Spinal cord (tissue), 10 donors: ENCODE measurements around the gene PRELID1. TPM values are rescaled to one million over a fixed set of nuclear protein-coding genes. Genes with fewer than 3 reads are reported as not detected.

Source experiments
- DNase-seq, 6 donors: peaks; one replicate each; pipeline versions ENCODE4 v3.0.0 to v3.0.0-alpha.2; 2013 to 2015; ENCODE audit warnings: low spot score in 6 of 6, low read depth in 4 of 6
- H3K27ac ChIP-seq: one replicate; pipeline ENCODE4 v1.5.1; 2013; ENCODE audit warnings: low read depth, low read length, control low read depth
- H3K27me3 ChIP-seq: one replicate; pipeline ENCODE4 v1.6.1; 2013; ENCODE audit warnings: low read length; ENCODE audit not compliant: control insufficient read depth, insufficient read depth
- H3K36me3 ChIP-seq: one replicate; pipeline ENCODE4 v1.6.1; 2013; ENCODE audit warnings: low read length; ENCODE audit not compliant: control insufficient read depth, insufficient read depth
- H3K4me1 ChIP-seq: one replicate; pipeline ENCODE4 v1.6.1; 2013; ENCODE audit warnings: low read length; ENCODE audit not compliant: control insufficient read depth, insufficient read depth
- H3K4me3 ChIP-seq: one replicate; pipeline ENCODE4 v1.5.1; 2013; ENCODE audit warnings: low read depth, low read length, control low read depth
- H3K9me3 ChIP-seq: one replicate; pipeline ENCODE4 v1.6.1; 2013; ENCODE audit warnings: low read length; ENCODE audit not compliant: control insufficient read depth, insufficient read depth
- WGBS: methylation state at CpG from one replicate; pipeline ENCODE4 v1.1.5; 2013; ENCODE audit warnings: missing lambda C conversion rate; ENCODE audit not compliant: insufficient coverage; 5-methylcytosine and 5-hydroxymethylcytosine counted together
- polyA plus RNA-seq, 2 donors: library from polyadenylated mRNA; unstranded; fragments of 120-200 nt; gene quantifications; one replicate each; pipeline ENCODE4 v1.2.1, GENCODE V29; 2013; ENCODE audit not compliant: insufficient read length in 2 of 2
- total RNA-seq, 2 donors: library from RNA; depleted of rRNA in 1 of 2; stranded (reverse); fragments of 120-200 nt in 1 of 2; fragments of >200 nt in 1 of 2; gene quantifications; one replicate each; pipeline versions ENCODE4 v1.2.3 to v1.2.4, GENCODE V29; 2013 to 2014
- donor health status: healthy.

Gene PRELID1
- total and polyA plus RNA-seq, 4 donors = 35.2 to 116 (median 108) TPM

DNA sequence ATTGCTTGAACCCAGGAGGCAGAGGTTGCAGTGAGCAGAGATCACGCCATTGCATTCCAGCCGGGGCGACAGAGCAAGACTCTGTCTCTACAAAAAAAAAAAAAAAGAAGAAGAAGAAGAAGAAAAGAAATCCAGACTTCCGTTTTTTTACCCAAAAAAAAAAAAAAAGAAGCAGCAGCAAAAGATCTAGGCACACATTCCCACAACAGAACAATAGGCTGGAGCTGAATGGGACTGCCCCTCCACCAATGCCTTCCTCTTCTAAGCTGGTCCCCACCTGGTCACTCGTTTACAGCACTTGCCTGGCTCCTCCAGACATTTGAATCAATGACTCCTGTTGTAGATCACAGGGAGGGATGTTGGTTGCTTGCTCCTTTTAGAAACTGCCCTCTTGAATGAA, 49.5 kb downstream of the PRELID1 start:
- no peak overlapping the region for H3K4me3 ChIP-seq
- no peaks in the 10 kb centered on the region for H3K9me3 ChIP-seq
- H3K27me3 ChIP-seq = peaks cover 8% of the 10 kb centered on the region
- WGBS = no CpG with 5 or more reads among the region's 5 CpGs
- peaks cover 10% of the 10 kb centered on the region for H3K36me3 ChIP-seq
- no peak overlapping the region for H3K27ac ChIP-seq
- peaks cover 25% of the 10 kb centered on the region for H3K4me1 ChIP-seq
- no peak for DNase-seq

DNA sequence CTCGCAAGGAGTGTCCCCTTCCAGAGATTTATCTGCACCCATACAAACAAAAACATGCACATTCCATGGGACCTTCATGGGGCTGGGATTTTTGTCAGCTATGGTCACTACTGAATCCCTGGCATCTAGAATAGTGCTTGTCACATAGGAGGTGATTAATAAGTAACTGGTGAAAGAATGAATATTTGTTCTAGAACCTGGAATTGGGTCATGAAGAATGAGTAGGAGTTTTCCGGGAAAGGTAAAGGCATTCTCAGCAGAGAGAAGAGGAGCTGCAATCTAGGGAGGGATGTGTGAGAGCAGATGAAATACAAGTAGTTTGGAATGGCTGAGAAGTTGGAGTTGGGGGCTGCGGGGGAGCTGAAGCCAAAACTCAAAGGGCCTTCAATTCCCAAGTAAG, 50.7 kb downstream of the PRELID1 start:
- peaks cover 21% of the 10 kb centered on the region for H3K4me1 ChIP-seq
- no peaks in the 10 kb centered on the region for H3K9me3 ChIP-seq
- no peak overlapping the region for H3K27ac ChIP-seq
- peaks cover 5% of the 10 kb centered on the region for H3K36me3 ChIP-seq
- H3K27me3 ChIP-seq = peaks cover 12% of the 10 kb centered on the region
- 77% methylated on average over 2 of the region's 3 CpGs for WGBS
- no peak overlapping the region for H3K4me3 ChIP-seq
- no peak for DNase-seq

DNA sequence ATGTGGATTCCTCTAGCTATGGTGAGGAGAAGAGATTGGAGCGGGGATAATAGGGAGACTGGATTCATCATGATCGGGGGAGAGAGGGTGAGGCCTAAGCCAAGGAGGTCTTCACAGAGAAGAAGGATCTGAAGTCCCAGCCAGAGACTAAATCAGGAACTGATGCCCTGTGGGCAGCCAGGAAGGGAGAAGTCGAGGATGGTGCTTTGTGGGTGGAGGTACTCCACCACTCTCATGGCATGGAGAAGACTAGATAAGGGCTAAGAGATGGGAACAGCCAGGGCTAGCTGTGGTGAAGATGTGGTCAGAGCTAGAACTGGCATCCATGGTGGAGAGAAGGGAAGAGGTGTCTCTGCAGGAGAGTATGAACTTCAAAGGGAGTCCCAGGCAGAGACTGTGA, 51.1 kb downstream of the PRELID1 start:
- DNase-seq = no peak
- Histone ChIP-seq H3K27me3 (peaks cover 12% of the 10 kb centered on the region), H3K9me3 (no peaks in the 10 kb centered on the region), H3K4me1 (peaks cover 20% of the 10 kb centered on the region), H3K4me3 (no peak overlapping the region), H3K27ac (no peak overlapping the region), H3K36me3 (peaks cover 5% of the 10 kb centered on the region)
- WGBS = 89% methylated on average over 3 of the region's 3 CpGs

DNA sequence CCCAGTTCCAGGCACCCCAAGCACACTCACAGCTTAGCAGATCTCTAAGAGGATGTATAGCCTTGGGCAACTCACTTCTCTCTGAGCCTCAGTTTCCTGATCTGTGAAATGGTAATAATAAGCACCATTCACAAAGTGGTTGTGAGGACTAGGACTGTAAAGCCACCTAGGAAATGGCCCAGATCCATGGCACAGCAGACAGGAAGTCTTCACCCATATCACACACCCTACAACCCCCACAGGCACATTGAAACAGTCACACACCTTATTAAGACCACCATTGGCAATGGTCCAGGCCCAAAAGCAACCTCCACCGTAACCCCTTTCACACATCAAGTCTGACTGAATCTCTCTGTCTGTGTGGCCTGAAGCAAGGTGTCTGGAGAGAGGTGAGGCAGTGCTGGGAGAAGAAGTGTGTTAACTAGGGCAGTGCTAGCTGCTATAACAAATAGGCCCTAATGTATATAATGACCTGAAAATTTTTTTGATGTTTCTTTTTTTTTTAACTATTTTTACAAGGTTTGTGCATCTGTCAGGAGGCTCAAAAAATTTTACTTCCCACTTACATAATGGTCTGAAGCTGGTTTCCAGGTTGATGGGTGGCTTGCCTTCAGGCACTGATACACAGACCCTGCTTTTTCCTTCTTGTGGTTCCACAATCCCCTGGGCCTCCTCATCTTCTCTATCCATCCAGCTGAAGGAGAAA, 51.7 kb downstream of the PRELID1 start:
- Histone ChIP-seq H3K9me3 (no peaks in the 10 kb centered on the region), H3K27me3 (peaks cover 12% of the 10 kb centered on the region), H3K36me3 (no peaks in the 10 kb centered on the region), H3K27ac (no peak overlapping the region), H3K4me3 (no peak overlapping the region), H3K4me1 (peaks cover 14% of the 10 kb centered on the region)
- no CpG with 5 or more reads among the region's 1 CpG for WGBS
- DNase-seq = no peak

DNA sequence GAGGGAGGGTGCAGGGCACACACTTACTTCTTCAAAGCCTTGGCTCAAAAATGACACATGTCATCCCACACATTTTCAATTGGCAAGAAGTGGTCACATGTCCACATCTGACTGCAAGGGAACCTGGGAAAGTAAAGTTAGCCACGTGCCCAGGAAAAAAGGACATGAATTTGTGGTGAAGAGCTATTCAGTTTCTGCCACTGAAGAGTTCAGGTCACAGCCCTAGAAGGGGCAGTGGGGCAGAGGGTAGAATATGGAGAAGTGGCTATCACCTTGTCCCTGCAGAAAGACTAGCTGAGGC, 52.2 kb downstream of the PRELID1 start:
- H3K27ac ChIP-seq = no peak overlapping the region
- H3K9me3 ChIP-seq = no peaks in the 10 kb centered on the region
- DNase-seq = no peak
- H3K36me3 ChIP-seq = no peaks in the 10 kb centered on the region
- peaks cover 12% of the 10 kb centered on the region for H3K27me3 ChIP-seq
- peaks cover 9% of the 10 kb centered on the region for H3K4me1 ChIP-seq
- no peak overlapping the region for H3K4me3 ChIP-seq
- 21% methylated on average over 1 of the region's 1 CpG for WGBS

Other genes starting within 250 kb of the PRELID1 start
- gene FGFR4, start 216.9 kb upstream of the PRELID1 start, total RNA-seq = 1 to 10 TPM; 1.1 to 3.6 TPM
- 1 to 10 TPM; 4.8 to 8.0 TPM for gene FGFR4, start 216.9 kb upstream of the PRELID1 start, polyA plus RNA-seq
- gene NSD1, start 170.0 kb upstream of the PRELID1 start, total RNA-seq = 10 to 100 TPM; 72.8 to 77.2 TPM
- 10 to 100 TPM; 43.0 to 44.6 TPM for gene NSD1, start 170.0 kb upstream of the PRELID1 start, polyA plus RNA-seq
- 10 to 100 TPM; 15.5 to 28.3 TPM for gene RAB24, start 80 bp upstream of the PRELID1 start, total RNA-seq
- 10 to 100 TPM; 49.8 to 58.9 TPM for gene RAB24, start 80 bp upstream of the PRELID1 start, polyA plus RNA-seq
- gene MXD3, start 8.1 kb downstream of the PRELID1 start, total RNA-seq = 10 to 100 TPM in 1 of 2 donors, 1 to 10 TPM in 1; 4.9 to 20.2 TPM
- 10 to 100 TPM; 21.7 to 30.4 TPM for gene MXD3, start 8.1 kb downstream of the PRELID1 start, polyA plus RNA-seq
- gene LMAN2, start 47.9 kb downstream of the PRELID1 start, total RNA-seq = 100 to 1,000 TPM in 1 of 2 donors, 10 to 100 TPM in 1; 96.6 to 152 TPM
- 10 to 100 TPM; 90.3 to 96.1 TPM for gene LMAN2, start 47.9 kb downstream of the PRELID1 start, polyA plus RNA-seq
- gene RGS14, start 54.1 kb downstream of the PRELID1 start, total RNA-seq = 10 to 100 TPM in 1 of 2 donors, 1 to 10 TPM in 1; 7.5 to 14.4 TPM
- 10 to 100 TPM in 1 of 2 donors, 1 to 10 TPM in 1; 9.3 to 11.5 TPM for gene RGS14, start 54.1 kb downstream of the PRELID1 start, polyA plus RNA-seq
- not detected for gene SLC34A1, start 80.6 kb downstream of the PRELID1 start, total RNA-seq
- 1 to 10 TPM in 1 of 2 donors, under 1 TPM in 1; 0.68 to 1.2 TPM for gene SLC34A1, start 80.6 kb downstream of the PRELID1 start, polyA plus RNA-seq
- gene PFN3, start 96.9 kb downstream of the PRELID1 start, total RNA-seq = not detected
- under 1 TPM; 0.32 to 1.00 TPM for gene PFN3, start 96.9 kb downstream of the PRELID1 start, polyA plus RNA-seq
- 1 to 10 TPM; 1.9 to 3.2 TPM for gene F12, start 105.8 kb downstream of the PRELID1 start, total RNA-seq
- 10 to 100 TPM; 14.7 to 15.1 TPM for gene F12, start 105.8 kb downstream of the PRELID1 start, polyA plus RNA-seq
- 10 to 100 TPM; 16.7 to 22.5 TPM for gene GRK6, start 122.9 kb downstream of the PRELID1 start, total RNA-seq
- 10 to 100 TPM; 41.8 to 42.4 TPM for gene GRK6, start 122.9 kb downstream of the PRELID1 start, polyA plus RNA-seq
- gene PRR7, start 143.0 kb downstream of the PRELID1 start, total RNA-seq = 1 to 10 TPM; 4.3 to 8.8 TPM
- gene PRR7, start 143.0 kb downstream of the PRELID1 start, polyA plus RNA-seq = 10 to 100 TPM; 28.3 to 31.7 TPM
- 100 to 1,000 TPM in 1 of 2 donors, 10 to 100 TPM in 1; 49.6 to 105 TPM for gene DBN1, start 169.8 kb downstream of the PRELID1 start, total RNA-seq
- gene DBN1, start 169.8 kb downstream of the PRELID1 start, polyA plus RNA-seq = 100 to 1,000 TPM; 241 to 273 TPM
- 10 to 100 TPM; 23.4 to 67.3 TPM for gene PDLIM7, start 193.8 kb downstream of the PRELID1 start, total RNA-seq
- 100 to 1,000 TPM in 1 of 2 donors, 10 to 100 TPM in 1; 61.1 to 128 TPM for gene PDLIM7, start 193.8 kb downstream of the PRELID1 start, polyA plus RNA-seq
- 1 to 10 TPM; 3.4 to 5.6 TPM for gene DOK3, start 206.0 kb downstream of the PRELID1 start, total RNA-seq
- gene DOK3, start 206.0 kb downstream of the PRELID1 start, polyA plus RNA-seq = 10 to 100 TPM; 12.2 to 15.8 TPM
- 10 to 100 TPM; 67.1 to 92.7 TPM for gene DDX41, start 213.2 kb downstream of the PRELID1 start, total RNA-seq
- gene DDX41, start 213.2 kb downstream of the PRELID1 start, polyA plus RNA-seq = 100 to 1,000 TPM; 118 to 126 TPM